Natural killer cell treated with Interleukin-12 subunit alpha and Interleukin-12 subunit beta and Interleukin-15 and Interleukin-18, amount 100 ng/mL, for 72 hours (primary cell): ENCODE data around the gene ACOXL. TPM values are rescaled to one million over a fixed set of nuclear protein-coding genes. Genes with fewer than 3 reads are reported as not detected.

Experiments
- ATAC-seq, 2 donors: fragments of 150-1000 bp; cut with Tn5 transposase in 1 of 2; sonication (Bioruptor Pico), chemical (Tn5 transposase) in 1 of 2; 2 replicates each; pipeline ENCODE4 v1.10.0; 2021
- DNase-seq: peaks from one replicate; pipeline ENCODE4 v3.0.0; 2022; ENCODE audit warnings: low spot score
- H3K27ac Mint-ChIP-seq, 2 donors: 1 replicate in 1 of 2; 2 replicates in 1 of 2; pipeline ENCODE4 v1.8.0; 2022; ENCODE audit warnings: mixed read lengths in 2 of 2, mild to moderate bottlenecking in 1 of 2, moderate library complexity in 1 of 2
- H3K27me3 Mint-ChIP-seq, 2 donors: 1 replicate in 1 of 2; 2 replicates in 1 of 2; pipeline ENCODE4 v1.8.0; 2022; ENCODE audit warnings: mixed read lengths in 2 of 2
- H3K36me3 Mint-ChIP-seq: one replicate; pipeline ENCODE4 v1.8.0; 2022; ENCODE audit warnings: mixed read lengths
- H3K4me1 Mint-ChIP-seq, 2 donors: 1 replicate in 1 of 2; 2 replicates in 1 of 2; pipeline ENCODE4 v1.8.0; 2022; ENCODE audit warnings: low read depth in 2 of 2, mixed read lengths in 2 of 2, mild to moderate bottlenecking in 1 of 2
- H3K4me3 Mint-ChIP-seq: one replicate; pipeline ENCODE4 v1.8.0; 2022; ENCODE audit warnings: mixed read lengths
- H3K9me3 Mint-ChIP-seq: 2 replicates; pipeline ENCODE4 v1.8.0; 2022; ENCODE audit warnings: mixed read lengths
- total RNA-seq, 2 donors: library from RNA; stranded (reverse); gene quantifications; one replicate each; pipeline ENCODE4 v1.2.3, GENCODE V29; 2022

Gene ACOXL
- total RNA-seq, 2 donors from 2014 or later, result 1.4 to 2.5 TPM

DNA sequence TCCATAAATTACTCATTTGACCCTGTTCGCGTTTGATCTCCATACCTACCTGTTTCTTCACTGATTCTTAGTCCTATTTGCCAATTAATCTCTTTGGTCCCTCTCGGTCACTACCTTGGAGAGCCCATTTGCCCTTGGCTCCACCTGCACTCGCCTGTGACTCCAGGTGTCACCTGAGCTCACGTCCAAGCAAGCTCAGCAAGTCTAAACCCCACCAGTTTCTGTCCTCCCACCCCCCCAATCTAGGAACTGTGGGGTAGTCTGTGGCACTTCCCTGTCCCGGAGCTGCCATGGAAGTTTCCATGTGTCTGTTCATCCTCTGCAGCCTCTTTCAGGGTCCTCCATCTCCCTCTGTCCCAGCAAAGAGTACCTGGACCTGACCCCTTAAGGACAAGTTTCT is 320.2 kb downstream of the ACOXL start:
- no peak overlapping the region for H3K4me3 Mint-ChIP-seq
- H3K9me3 Mint-ChIP-seq, result no peaks in the 10 kb centered on the region
- DNase-seq (no peak), ATAC-seq (no peak)
- peaks cover 38 to 45% of the 10 kb centered on the region in 2 donors for H3K4me1 Mint-ChIP-seq
- H3K36me3 Mint-ChIP-seq, result no peaks in the 10 kb centered on the region
- peaks cover 0 to 28% of the 10 kb centered on the region in 2 donors for H3K27me3 Mint-ChIP-seq
- H3K27ac Mint-ChIP-seq, result no peak overlapping the region

DNA sequence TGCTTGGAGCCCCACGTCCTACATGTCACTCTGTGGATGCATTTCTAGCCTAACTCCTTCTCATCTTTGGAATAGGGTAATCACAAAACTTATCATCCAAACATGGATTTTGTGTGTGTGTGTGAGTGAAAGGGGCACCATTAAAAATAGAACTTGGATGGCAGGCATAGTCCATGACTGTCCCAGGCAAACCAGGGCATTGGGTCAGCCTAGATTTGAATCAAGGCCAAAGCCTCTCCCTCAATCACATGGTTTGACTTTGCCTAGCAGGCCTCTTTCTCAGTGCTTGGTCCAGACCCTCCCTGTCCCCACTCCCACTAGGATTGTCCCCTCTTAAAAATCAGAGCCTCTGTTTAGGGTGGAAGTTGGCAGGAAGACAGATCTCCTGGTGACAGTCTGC is 320.9 kb downstream of the ACOXL start:
- DNase-seq (no peak), ATAC-seq (no peak)
- H3K27ac Mint-ChIP-seq, result no peak overlapping the region
- no peak overlapping the region for H3K4me3 Mint-ChIP-seq
- H3K36me3 Mint-ChIP-seq, result no peaks in the 10 kb centered on the region
- peaks cover 40 to 45% of the 10 kb centered on the region in 2 donors for H3K4me1 Mint-ChIP-seq
- H3K9me3 Mint-ChIP-seq, result no peaks in the 10 kb centered on the region
- H3K27me3 Mint-ChIP-seq, result peaks cover 0 to 28% of the 10 kb centered on the region in 2 donors

DNA sequence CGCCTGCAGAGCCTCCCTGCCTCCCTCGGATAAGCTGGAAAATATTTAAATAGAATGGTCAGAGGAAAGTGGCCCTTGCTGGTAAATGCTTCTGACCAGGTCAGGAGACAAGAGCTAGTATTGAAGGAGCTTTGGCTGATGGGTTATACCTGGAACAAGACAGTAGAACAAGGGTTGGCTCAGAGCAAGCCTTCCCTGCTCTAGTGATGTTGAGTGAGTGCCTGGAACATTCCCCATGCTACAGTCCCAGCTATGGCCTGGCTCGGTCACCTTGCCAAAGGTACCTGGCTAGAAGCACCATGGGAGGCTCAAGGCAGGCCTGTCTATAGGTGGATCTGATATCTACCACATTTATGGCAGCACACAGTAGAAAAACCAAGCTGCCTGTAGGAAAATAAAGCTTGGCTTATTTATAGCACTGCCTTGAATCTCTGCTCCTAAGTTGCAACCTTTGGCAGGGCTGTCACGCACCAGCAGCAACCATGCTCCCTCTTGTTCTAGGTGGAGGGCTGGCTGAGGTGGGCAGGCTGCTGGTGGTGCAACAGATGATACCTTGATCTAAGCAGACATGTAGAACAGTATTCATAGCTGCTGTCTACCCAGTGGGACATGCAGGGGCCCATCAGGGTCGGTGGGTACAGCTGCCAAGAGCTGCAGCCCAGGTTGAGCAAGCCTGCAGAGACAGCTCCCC is 321.6 kb downstream of the ACOXL start:
- H3K4me1 Mint-ChIP-seq, result peaks cover 38 to 43% of the 10 kb centered on the region in 2 donors
- no peak overlapping the region for H3K27ac Mint-ChIP-seq
- no peak overlapping the region for H3K4me3 Mint-ChIP-seq
- H3K36me3 Mint-ChIP-seq, result no peaks in the 10 kb centered on the region
- DNase-seq, result no peak
- peaks cover 0 to 24% of the 10 kb centered on the region in 2 donors for H3K27me3 Mint-ChIP-seq
- no peaks in the 10 kb centered on the region for H3K9me3 Mint-ChIP-seq
- no peak for ATAC-seq

DNA sequence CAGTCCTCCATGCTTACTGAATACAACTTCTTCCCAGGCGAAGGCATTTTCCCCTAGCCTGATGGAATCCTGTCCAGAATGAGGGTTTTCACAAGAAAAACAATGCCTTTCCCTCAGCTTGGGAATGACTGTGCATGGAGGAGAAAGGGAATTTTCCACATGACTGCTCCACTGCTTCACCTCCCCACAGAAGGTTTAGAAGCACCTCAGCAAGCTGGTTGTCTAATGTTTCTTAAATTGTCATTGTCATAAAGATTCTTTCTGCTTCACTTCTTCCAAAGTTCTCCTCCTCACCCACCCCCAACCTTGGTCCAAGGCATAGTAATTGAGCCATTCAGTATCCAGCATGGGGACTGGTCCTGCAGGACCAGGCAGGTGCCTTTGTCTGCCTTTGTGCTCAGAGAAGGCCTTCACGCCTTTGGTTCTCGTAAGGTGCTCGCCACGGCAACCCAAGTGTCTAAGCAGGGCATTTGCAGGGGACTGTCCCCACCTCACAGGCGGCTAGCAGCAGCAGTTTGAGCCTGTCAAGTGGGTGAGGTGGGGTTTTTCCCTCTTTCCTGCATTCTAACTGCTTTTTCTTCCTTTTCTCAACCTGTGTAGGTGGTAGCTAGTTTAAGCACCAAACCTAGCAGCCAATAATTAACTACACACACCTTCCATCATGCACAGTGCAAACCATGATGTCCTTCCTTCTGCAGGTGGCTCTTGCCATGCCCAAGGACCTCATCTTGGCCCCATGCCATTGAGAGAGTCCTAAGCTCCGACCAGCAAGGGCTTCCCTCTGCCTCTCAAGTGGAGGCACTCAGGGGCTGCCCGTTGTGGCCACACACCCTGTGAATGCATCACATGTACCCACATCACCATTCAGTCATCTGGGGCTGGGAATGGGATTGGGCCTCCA is 322.7 kb downstream of the ACOXL start:
- Mint-ChIP-seq H3K4me3 (peak overlapping the region; percentile 59), H3K27me3 (peaks cover 0 to 24% of the 10 kb centered on the region in 2 donors), H3K36me3 (no peaks in the 10 kb centered on the region), H3K27ac (peak overlapping the region; percentile 11 to 28), H3K9me3 (no peaks in the 10 kb centered on the region), H3K4me1 (peaks cover 30 to 36% of the 10 kb centered on the region in 2 donors)
- peak; percentile 88 to 93 for ATAC-seq
- peak; percentile 80 for DNase-seq

DNA sequence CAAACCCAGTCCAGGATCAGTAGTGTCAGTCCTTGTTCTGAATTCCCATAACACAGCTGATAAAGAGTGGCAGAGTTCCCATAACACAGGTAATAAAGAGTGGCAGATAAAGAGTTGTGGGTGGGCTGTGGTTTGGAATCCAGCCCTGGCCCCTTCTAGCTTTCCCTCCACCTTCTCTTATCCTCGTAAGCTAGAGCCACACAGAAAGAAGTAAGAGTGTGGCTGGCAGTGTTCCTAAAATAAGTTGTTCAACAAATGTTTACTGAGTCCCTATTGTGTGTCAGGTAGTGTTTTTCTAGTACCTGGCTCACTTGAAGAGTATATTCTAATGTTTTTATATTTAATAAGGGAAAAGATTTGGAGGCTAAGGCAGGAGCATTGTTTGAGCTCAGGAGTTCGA is 323.4 kb downstream of the ACOXL start:
- ATAC-seq, result no peak
- no peak for DNase-seq
- Mint-ChIP-seq H3K27ac (peak overlapping the region; percentile 11 to 28), H3K4me3 (peak overlapping the region; percentile 59), H3K36me3 (peaks cover 4% of the 10 kb centered on the region), H3K27me3 (peaks cover 4 to 23% of the 10 kb centered on the region in 2 donors), H3K4me1 (peaks cover 26 to 32% of the 10 kb centered on the region in 2 donors), H3K9me3 (peaks cover 2% of the 10 kb centered on the region)

DNA sequence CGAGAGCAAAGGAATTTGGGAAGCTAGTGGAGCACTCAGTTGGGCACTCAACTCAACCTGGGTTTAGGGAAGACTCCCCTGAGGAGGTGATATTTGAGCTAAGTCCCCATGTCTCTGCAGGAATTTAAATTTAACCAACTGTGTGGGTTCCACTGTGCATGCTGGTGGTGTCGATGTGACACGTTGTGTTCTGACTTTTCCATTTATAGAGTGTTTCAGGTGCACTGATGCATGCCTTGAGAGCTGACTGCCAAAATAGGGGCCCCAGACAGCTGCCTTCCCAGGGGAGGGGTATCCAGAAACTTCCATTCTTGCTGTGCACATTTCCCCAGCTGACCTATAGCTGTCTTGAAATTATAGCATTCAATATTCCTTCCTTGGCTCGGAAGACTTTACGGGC is 324.7 kb downstream of the ACOXL start:
- no peak for DNase-seq
- Mint-ChIP-seq H3K4me1 (peaks cover 23 to 24% of the 10 kb centered on the region in 2 donors), H3K27me3 (peaks cover 8 to 29% of the 10 kb centered on the region in 2 donors), H3K4me3 (no peak overlapping the region), H3K9me3 (peaks cover 4% of the 10 kb centered on the region), H3K36me3 (peaks cover 10% of the 10 kb centered on the region), H3K27ac (no peak overlapping the region)
- no peak for ATAC-seq

DNA sequence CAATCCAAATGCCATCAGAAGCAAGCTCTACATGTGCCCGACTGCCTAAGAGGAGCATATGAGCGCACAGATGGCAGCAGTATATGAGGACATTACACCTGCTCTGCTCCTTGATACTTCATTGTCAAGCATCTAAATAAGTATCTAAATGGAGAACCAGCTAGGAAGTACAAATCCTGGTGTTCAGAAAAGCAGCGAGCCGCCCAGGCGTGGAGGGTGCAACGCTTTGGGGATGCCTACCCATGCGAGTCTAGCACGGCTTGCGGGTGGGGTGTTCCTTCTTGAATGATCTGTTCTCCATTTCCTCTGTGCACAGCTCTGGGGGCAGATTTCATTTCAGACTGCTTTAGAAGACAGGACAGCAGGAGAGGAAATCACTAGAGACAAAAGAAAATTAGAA is 325.3 kb downstream of the ACOXL start:
- peaks cover 8 to 29% of the 10 kb centered on the region in 2 donors for H3K27me3 Mint-ChIP-seq
- no peak for DNase-seq
- peaks cover 10% of the 10 kb centered on the region for H3K36me3 Mint-ChIP-seq
- H3K9me3 Mint-ChIP-seq, result peaks cover 4% of the 10 kb centered on the region
- ATAC-seq, result no peak
- H3K4me1 Mint-ChIP-seq, result peaks cover 20 to 24% of the 10 kb centered on the region in 2 donors
- no peak overlapping the region for H3K27ac Mint-ChIP-seq
- no peak overlapping the region for H3K4me3 Mint-ChIP-seq

DNA sequence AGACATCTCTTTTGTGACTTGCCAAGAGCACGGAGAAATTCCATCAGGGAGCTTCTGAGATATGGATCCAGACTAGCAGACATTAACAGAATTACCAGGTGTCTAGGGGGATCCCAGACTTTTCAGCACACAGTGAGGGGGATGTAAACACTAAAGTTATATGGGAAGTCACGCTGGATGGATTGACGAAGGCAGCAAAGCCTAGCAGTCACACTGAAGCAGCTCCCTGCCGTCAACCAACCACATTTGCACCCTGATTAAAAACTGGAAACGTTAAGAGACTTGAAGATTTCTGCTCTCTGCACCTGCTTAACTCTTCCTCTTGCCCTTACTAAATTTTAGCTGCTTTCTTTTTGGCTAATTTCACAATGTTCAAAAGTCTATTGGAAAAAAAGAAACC is 325.9 kb downstream of the ACOXL start:
- Mint-ChIP-seq H3K36me3 (peaks cover 10% of the 10 kb centered on the region), H3K27ac (no peak overlapping the region), H3K27me3 (peaks cover 8 to 25% of the 10 kb centered on the region in 2 donors), H3K4me1 (peaks cover 18 to 24% of the 10 kb centered on the region in 2 donors), H3K4me3 (no peak overlapping the region), H3K9me3 (peaks cover 4% of the 10 kb centered on the region)
- ATAC-seq (no peak), DNase-seq (no peak)

DNA sequence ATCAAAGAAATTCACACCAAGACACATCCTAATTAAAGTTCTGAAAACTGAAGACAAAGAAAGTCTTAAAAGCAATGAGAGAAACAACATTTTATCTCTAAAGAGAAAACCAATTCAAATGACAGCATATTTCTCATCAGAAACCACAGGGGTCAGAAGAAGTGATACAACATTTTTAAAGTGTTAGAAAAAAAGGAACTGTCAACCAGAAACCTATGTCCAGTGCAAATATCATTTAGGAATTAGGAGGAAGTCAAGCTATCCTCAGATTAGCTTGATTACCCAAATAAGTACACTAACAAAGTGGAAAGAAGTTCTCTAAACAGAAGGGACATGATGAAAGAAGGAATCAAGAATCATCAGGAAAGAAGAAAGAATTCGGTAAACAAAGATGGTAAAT is 328.8 kb downstream of the ACOXL start:
- ATAC-seq (no peak), DNase-seq (no peak)
- peaks cover 17 to 18% of the 10 kb centered on the region in 2 donors for H3K4me1 Mint-ChIP-seq
- H3K36me3 Mint-ChIP-seq, result peaks cover 10% of the 10 kb centered on the region
- H3K27ac Mint-ChIP-seq, result no peak overlapping the region
- H3K9me3 Mint-ChIP-seq, result peaks cover 4% of the 10 kb centered on the region
- peaks cover 8 to 17% of the 10 kb centered on the region in 2 donors for H3K27me3 Mint-ChIP-seq
- no peak overlapping the region for H3K4me3 Mint-ChIP-seq

DNA sequence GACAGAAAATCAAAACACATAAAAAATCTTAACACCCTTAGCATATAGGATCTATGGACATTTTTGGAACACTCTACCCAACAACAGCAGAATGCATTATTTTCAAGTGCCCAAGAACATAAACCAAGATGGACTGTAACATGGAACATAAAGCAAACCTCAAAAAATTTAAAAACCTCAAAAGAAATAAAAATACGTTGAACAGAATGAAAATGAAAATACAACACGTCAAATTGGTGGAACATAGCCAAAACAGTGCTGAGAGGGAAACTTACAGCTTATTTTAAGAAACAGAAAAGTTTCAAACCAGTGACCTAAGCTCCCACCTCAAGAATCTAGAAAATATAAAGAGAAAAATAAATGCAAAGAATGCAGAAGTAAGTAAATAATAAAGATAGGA is 330.0 kb downstream of the ACOXL start:
- peaks cover 19 to 20% of the 10 kb centered on the region in 2 donors for H3K4me1 Mint-ChIP-seq
- H3K27me3 Mint-ChIP-seq, result peaks cover 8 to 17% of the 10 kb centered on the region in 2 donors
- H3K4me3 Mint-ChIP-seq, result no peak overlapping the region
- DNase-seq (no peak), ATAC-seq (no peak)
- H3K9me3 Mint-ChIP-seq, result peaks cover 4% of the 10 kb centered on the region
- no peak overlapping the region for H3K27ac Mint-ChIP-seq
- peaks cover 10% of the 10 kb centered on the region for H3K36me3 Mint-ChIP-seq

DNA sequence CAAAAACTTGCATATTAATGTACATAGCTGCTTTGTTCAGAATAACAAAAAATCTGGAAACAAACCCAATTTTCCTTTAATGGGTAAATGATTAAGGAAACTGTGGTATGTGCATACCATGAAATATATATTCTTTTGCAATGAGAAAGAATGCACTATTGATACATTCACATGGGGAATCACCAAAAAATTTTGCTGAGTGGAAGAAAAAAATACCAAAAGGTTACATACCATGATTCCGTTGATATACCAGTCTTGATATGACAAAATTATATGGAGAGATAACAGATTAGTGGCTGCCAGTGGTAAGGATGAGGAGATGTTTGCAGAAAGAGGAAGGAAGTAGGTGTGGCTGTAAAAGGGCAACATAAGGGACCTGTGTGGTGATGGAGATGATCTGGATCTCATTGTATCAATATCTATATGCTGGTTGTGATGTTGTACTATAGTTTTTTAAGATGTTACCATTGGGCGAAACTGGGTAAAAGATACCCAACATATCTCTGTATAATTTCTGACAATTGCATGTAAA is 333.8 kb downstream of the ACOXL start:
- DNase-seq, result no peak
- no peak overlapping the region for H3K27ac Mint-ChIP-seq
- H3K4me1 Mint-ChIP-seq, result peaks cover 11 to 14% of the 10 kb centered on the region in 2 donors
- H3K27me3 Mint-ChIP-seq, result peaks cover 6 to 9% of the 10 kb centered on the region in 2 donors
- no peak overlapping the region for H3K4me3 Mint-ChIP-seq
- ATAC-seq, result no peak
- no peaks in the 10 kb centered on the region for H3K9me3 Mint-ChIP-seq
- peaks cover 2% of the 10 kb centered on the region for H3K36me3 Mint-ChIP-seq

DNA sequence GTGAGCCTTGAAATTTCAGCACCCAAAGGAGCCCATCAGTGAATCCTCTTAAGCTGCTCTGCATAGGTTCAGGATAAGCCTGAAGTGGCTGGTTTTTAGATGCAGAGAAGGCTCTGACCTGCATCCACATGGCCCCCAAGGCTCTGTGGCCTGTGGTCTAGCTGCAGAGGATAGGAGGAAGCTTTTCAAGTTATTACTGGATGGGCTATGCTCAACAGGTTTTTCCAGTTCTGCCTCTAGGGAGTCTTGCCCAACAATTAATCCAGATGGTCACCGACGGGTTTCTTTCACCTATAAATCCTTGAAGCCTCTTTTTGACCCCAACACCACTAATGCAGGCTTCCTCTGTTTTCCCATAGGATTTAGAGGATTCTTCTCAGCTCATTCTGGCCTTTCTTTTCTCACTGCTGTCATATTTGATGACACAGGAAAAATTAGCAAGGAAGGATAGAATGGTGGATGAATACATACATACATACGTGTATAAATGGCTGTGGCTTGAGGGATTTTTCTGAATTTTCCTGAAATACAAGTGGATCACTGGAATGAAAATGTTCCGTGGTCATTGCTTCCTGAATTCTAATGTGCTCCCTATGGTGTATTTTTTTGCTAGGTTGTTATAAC is 336.2 kb downstream of the ACOXL start:
- H3K27ac Mint-ChIP-seq, result no peak overlapping the region
- no peak for DNase-seq

DNA sequence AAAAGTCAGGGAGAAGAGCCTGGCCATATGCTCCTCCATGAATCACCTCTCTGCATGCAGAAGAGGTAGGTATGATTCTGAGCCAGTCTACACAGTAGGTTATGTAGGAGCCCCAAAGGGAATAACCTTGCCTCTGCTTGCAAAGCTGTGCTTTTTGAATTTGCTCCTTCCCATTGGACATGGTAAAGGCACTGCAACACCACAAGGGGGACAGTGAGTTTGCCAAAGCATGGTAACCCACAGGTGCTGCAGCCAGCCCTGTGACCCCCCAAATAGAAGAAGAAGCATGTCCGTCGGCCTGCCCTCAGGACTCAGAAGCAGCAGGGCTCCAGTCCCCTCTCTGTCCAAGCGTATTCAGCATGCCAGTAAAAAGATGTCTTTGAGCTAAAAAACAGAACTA is 337.3 kb downstream of the ACOXL start:
- H3K36me3 Mint-ChIP-seq, result peaks cover 1% of the 10 kb centered on the region
- ATAC-seq, result no peak
- H3K4me3 Mint-ChIP-seq, result no peak overlapping the region
- peaks cover 9 to 14% of the 10 kb centered on the region in 2 donors for H3K4me1 Mint-ChIP-seq
- no peak for DNase-seq
- H3K9me3 Mint-ChIP-seq, result no peaks in the 10 kb centered on the region
- no peak overlapping the region for H3K27ac Mint-ChIP-seq
- H3K27me3 Mint-ChIP-seq, result peaks cover 0 to 5% of the 10 kb centered on the region in 2 donors

More for the DNA sequence above, 336.2 kb downstream of the ACOXL start:
- peaks cover 4 to 5% of the 10 kb centered on the region in 2 donors for H3K27me3 Mint-ChIP-seq
- H3K4me3 Mint-ChIP-seq, result no peak overlapping the region
- ATAC-seq, result no peak
- no peaks in the 10 kb centered on the region for H3K36me3 Mint-ChIP-seq
- peaks cover 9 to 14% of the 10 kb centered on the region in 2 donors for H3K4me1 Mint-ChIP-seq
- no peaks in the 10 kb centered on the region for H3K9me3 Mint-ChIP-seq
